BLaER1 treated with 17β-estradiol and CSF1 and Interleukin-3, amounts not matched to agents 10 nM and 100 nM (cell line): ENCODE measurements around the gene PRKCA.

Experiments used
- H3K27ac ChIP-seq, 11 experiments: shearing (Covaris generic); formaldehyde crosslinking; 2 replicates each; pipeline ENCODE4 v1.8.1; 2022
- H3K27me3 ChIP-seq, 11 experiments: shearing (Covaris generic); formaldehyde crosslinking; 2 replicates each; pipeline ENCODE4 v1.8.1; 2022
- H3K36me3 ChIP-seq, 11 experiments: shearing (Covaris generic); formaldehyde crosslinking; 2 replicates each; pipeline ENCODE4 v1.8.1; 2022
- H3K4me1 ChIP-seq, 10 experiments: shearing (Covaris generic); formaldehyde crosslinking; 2 replicates each; pipeline ENCODE4 v1.8.1; 2022
- H3K4me2 ChIP-seq, 11 experiments: shearing (Covaris generic); formaldehyde crosslinking; 2 replicates each; pipeline ENCODE4 v1.8.1; 2022
- H3K4me3 ChIP-seq, 10 experiments: shearing (Covaris generic); formaldehyde crosslinking; 2 replicates each; pipeline ENCODE4 v1.8.1; 2022
- H3K9ac ChIP-seq, 11 experiments: shearing (Covaris generic); formaldehyde crosslinking; 2 replicates each; pipeline ENCODE4 v1.8.1; 2022
- H3K9me3 ChIP-seq, 11 experiments: shearing (Covaris generic); formaldehyde crosslinking; replicated peaks in 1 of 11; 2 replicates each; pipeline ENCODE4 v1.8.1; 2022
- H4K20me1 ChIP-seq, 11 experiments: shearing (Covaris generic); formaldehyde crosslinking; 2 replicates each; pipeline ENCODE4 v1.8.1; 2022
- Cebpa-rat ChIP-seq, 11 experiments: shearing (Covaris generic); IDR thresholded peaks; 2 replicates each; pipeline ENCODE4 v1.8.1; 2022

Gene PRKCA

DNA sequence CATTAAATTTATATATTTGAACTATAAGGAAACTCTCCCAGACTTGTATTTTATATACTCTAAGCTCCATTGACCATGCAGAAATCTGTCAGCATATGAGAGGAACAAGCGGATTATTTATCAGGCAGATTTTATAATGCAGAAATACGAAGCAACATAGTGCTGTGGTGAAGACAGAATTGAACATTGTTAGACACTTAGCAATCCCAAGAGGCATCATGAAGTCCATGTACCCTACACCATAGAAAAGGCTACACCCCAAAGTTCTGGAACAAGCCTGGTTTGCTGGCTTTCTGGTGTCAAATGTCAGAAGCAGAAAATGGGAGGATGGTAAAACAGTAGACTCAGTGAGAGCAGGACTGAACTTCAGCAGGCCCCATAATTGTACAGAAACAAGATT, 241.1 kb downstream of the PRKCA start:
- no peak for TF ChIP-seq Cebpa-rat (IDR thresholded peaks at IDR 0.05)
- H3K4me3 ChIP-seq: no peak overlapping the region
- no peak overlapping the region for H3K27ac ChIP-seq
- no peak overlapping the region for H3K9ac ChIP-seq
- H3K4me2 ChIP-seq: peak overlapping the region; percentile 1 to 92 (median 81); a peak in 20 of 22 replicates
- peaks cover 0 to 21% (median 0%) of the 10 kb centered on the region in 11 experiments; a peak in 6 of 22 replicates for H3K27me3 ChIP-seq
- peaks cover 0 to 35% (median 15%) of the 10 kb centered on the region in 11 experiments; a peak in 15 of 22 replicates for H4K20me1 ChIP-seq
- H3K4me1 ChIP-seq: peaks cover 50 to 80% (median 56%) of the 10 kb centered on the region in 10 experiments
- peaks cover 19 to 34% (median 28%) of the 10 kb centered on the region in 11 experiments for H3K9me3 ChIP-seq
- peaks cover 0 to 15% (median 0%) of the 10 kb centered on the region in 11 experiments; a peak in 5 of 22 replicates for H3K36me3 ChIP-seq

DNA sequence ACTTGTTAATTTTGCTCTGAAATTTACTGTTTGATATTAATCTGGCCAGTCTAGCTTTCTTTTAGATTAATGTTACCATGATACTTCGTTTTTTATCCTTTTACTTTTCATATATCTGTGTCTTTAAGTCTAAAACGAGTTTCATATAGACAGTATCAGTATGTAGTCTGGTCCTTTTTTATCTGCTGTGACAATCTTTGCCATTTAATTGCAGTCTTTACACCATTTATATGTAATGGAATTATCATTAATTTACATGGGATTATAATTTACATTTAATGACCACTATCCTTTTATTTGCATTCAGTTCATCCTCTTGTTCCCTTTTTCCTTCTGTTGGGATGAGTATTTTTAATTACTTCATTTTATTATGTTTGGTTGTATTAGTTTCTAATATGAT, 243.5 kb downstream of the PRKCA start:
- peaks cover 39 to 78% (median 44%) of the 10 kb centered on the region in 10 experiments for H3K4me1 ChIP-seq

DNA sequence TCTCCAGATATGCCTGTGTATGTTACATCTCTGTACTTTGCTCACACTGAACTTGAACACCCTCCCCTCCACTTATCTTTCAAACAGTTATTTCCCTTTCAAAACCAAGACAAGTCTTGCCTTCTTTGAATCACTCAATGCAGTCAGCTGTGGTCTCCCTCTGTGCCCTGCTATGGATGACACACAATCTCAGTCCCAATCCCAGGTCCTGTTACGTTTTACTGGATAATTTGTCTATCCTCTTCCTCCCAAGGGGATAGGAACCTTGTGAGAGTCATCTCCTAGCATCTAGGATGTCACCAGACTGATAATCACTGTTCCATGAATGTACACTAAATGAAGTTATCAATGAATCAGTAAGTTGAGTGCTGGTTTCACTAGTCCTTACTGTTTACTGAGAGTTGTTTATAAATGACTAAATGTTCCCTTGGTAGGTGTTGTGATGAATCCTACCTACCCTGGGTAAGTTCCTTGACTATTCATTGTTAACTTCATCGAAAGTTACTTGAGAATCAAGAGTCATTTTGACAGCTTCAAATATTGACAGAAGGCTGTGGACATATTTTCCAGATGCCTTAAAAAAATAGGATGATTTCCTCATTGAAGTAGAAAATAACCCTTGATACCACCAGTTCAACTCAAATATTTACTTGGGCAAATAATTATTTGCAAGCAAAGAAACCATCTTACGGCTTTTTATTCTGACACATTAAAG, 244.9 kb downstream of the PRKCA start:
- Histone ChIP-seq H3K27ac (peak overlapping the region in 3 of 11 experiments; percentile 28 to 49 (median 31); a peak in 4 of 22 replicates), H3K36me3 (peaks cover 0 to 31% (median 4%) of the 10 kb centered on the region in 11 experiments; a peak in 7 of 22 replicates), H4K20me1 (peaks cover 0 to 6% (median 0%) of the 10 kb centered on the region in 11 experiments; a peak in 9 of 22 replicates), H3K4me2 (peak overlapping the region in 7 of 11 experiments; percentile 46 to 90 (median 63); a peak in 11 of 22 replicates), H3K9ac (peak overlapping the region in 1 of 11 experiments; percentile 13; a peak in 1 of 22 replicates), H3K4me3 (no peak overlapping the region), H3K9me3 (peaks cover 24 to 46% (median 30%) of the 10 kb centered on the region in 11 experiments), H3K4me1 (peaks cover 25 to 72% (median 30%) of the 10 kb centered on the region in 10 experiments), H3K27me3 (no peaks in the 10 kb centered on the region)
- no peak for TF ChIP-seq Cebpa-rat (IDR thresholded peaks at IDR 0.05)

More for the DNA sequence above, 243.5 kb downstream of the PRKCA start:
- Histone ChIP-seq H3K9ac (no peak overlapping the region), H4K20me1 (peaks cover 0 to 19% (median 8%) of the 10 kb centered on the region in 11 experiments; a peak in 14 of 22 replicates), H3K27me3 (peaks cover 0 to 8% (median 0%) of the 10 kb centered on the region in 11 experiments; a peak in 6 of 22 replicates), H3K4me3 (no peak overlapping the region), H3K36me3 (peaks cover 0 to 18% (median 4%) of the 10 kb centered on the region in 11 experiments; a peak in 6 of 22 replicates), H3K27ac (no peak overlapping the region), H3K4me2 (no peak overlapping the region; a peak in 1 of 22 replicates), H3K9me3 (peaks cover 24 to 34% (median 28%) of the 10 kb centered on the region in 11 experiments)
- TF ChIP-seq Cebpa-rat (IDR thresholded peaks at IDR 0.05): no peak

DNA sequence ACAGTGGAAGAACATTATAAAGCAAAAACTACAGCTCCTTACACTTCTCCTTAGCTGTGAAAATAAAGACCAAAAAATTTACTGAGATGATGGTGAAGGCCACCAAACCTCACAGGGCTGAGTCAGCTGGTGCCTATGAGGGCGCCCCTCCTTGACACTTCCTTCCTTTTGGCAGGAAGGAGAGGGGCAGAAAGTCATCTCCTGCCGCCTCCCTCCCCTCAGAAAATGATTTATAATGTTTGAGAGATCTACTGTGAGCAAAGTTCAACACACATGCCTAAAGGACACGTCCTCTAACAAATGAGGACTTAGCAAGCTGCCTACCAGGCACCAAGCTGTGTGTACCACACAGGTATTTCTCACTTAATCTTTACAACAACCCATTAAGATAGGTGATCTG, 245.7 kb downstream of the PRKCA start:
- Histone ChIP-seq H3K4me3 (no peak overlapping the region), H3K27me3 (no peaks in the 10 kb centered on the region), H3K27ac (peak overlapping the region in 3 of 11 experiments; percentile 28 to 49 (median 31); a peak in 5 of 22 replicates), H3K9ac (peak overlapping the region in 1 of 11 experiments; percentile 13; a peak in 1 of 22 replicates), H3K9me3 (peaks cover 24 to 52% (median 30%) of the 10 kb centered on the region in 11 experiments), H3K36me3 (peaks cover 0 to 39% (median 4%) of the 10 kb centered on the region in 11 experiments; a peak in 7 of 22 replicates), H3K4me1 (peaks cover 17 to 70% (median 22%) of the 10 kb centered on the region in 10 experiments), H4K20me1 (no peaks in the 10 kb centered on the region), H3K4me2 (peak overlapping the region; percentile 33 to 90 (median 61))
- no peak for TF ChIP-seq Cebpa-rat (IDR thresholded peaks at IDR 0.05)

- H3K4me2 ChIP-seq: peak overlapping the region in 9 of 11 experiments; percentile 33 to 90 (median 63); a peak in 14 of 22 replicates
- H3K27me3 ChIP-seq: no peaks in the 10 kb centered on the region
- H4K20me1 ChIP-seq: no peaks in the 10 kb centered on the region
- H3K27ac ChIP-seq: peak overlapping the region in 2 of 11 experiments; percentile 31 to 49; a peak in 4 of 22 replicates
- H3K9ac ChIP-seq: no peak overlapping the region
- no peak overlapping the region for H3K4me3 ChIP-seq
- TF ChIP-seq Cebpa-rat (IDR thresholded peaks at IDR 0.05): no peak
- H3K36me3 ChIP-seq: peaks cover 0 to 45% (median 4%) of the 10 kb centered on the region in 11 experiments; a peak in 8 of 22 replicates
- peaks cover 10 to 64% (median 16%) of the 10 kb centered on the region in 10 experiments for H3K4me1 ChIP-seq
- peaks cover 24 to 58% (median 30%) of the 10 kb centered on the region in 11 experiments for H3K9me3 ChIP-seq
These were observed 246.4 kb downstream of the PRKCA start for GRCh38 chr17:66548659-66549310.

DNA sequence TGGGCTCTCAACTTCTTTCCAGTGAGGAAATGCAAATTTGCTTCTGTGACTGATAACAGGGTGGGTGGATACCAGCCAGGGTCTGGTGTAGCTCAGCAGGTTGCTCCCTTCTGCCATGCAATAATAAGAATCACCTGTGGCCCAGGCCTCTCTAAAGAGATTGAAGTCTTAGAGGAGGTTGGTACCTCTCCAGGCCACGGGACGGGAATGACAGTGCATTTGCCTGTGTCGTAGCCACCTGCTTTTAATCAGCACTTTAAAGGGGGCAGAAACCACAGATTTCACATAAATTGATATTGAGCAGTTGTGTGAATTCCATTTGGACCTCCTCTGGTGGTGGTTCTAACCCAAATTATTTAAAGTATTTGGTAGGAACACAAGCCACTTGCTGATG, 246.9 kb downstream of the PRKCA start:
- H3K36me3 ChIP-seq: peaks cover 0 to 51% (median 4%) of the 10 kb centered on the region in 11 experiments; a peak in 8 of 22 replicates
- H3K9ac ChIP-seq: no peak overlapping the region
- no peaks in the 10 kb centered on the region for H4K20me1 ChIP-seq
- H3K4me2 ChIP-seq: peak overlapping the region in 4 of 11 experiments; percentile 63 to 90 (median 81); a peak in 6 of 22 replicates
- H3K4me1 ChIP-seq: peaks cover 7 to 61% (median 13%) of the 10 kb centered on the region in 10 experiments; a peak in 19 of 20 replicates
- no peaks in the 10 kb centered on the region for H3K27me3 ChIP-seq
- no peak for TF ChIP-seq Cebpa-rat (IDR thresholded peaks at IDR 0.05)
- no peak overlapping the region for H3K4me3 ChIP-seq
- H3K27ac ChIP-seq: no peak overlapping the region
- peaks cover 24 to 62% (median 30%) of the 10 kb centered on the region in 11 experiments for H3K9me3 ChIP-seq

- Histone ChIP-seq H3K4me3 (no peak overlapping the region), H4K20me1 (no peaks in the 10 kb centered on the region), H3K4me1 (peaks cover 7 to 61% (median 13%) of the 10 kb centered on the region in 10 experiments; a peak in 19 of 20 replicates), H3K4me2 (peak overlapping the region in 2 of 11 experiments; percentile 78 to 84; a peak in 3 of 22 replicates), H3K27me3 (no peaks in the 10 kb centered on the region), H3K27ac (no peak overlapping the region), H3K36me3 (peaks cover 0 to 52% (median 4%) of the 10 kb centered on the region in 11 experiments; a peak in 8 of 22 replicates), H3K9ac (no peak overlapping the region), H3K9me3 (peaks cover 24 to 59% (median 29%) of the 10 kb centered on the region in 11 experiments)
- TF ChIP-seq Cebpa-rat (IDR thresholded peaks at IDR 0.05): no peak
These were observed 247.4 kb downstream of the PRKCA start for GRCh38 chr17:66549731-66550207.

GRCh38 chr17:66551839-66552238, 249.4 kb downstream of the PRKCA start:
- Histone ChIP-seq H3K27ac (no peak overlapping the region), H3K27me3 (no peaks in the 10 kb centered on the region), H3K4me3 (no peak overlapping the region), H3K9me3 (peaks cover 4 to 41% (median 8%) of the 10 kb centered on the region in 11 experiments; a peak in 20 of 22 replicates), H3K4me2 (peak overlapping the region in 2 of 11 experiments; percentile 1 to 15; a peak in 2 of 22 replicates), H3K9ac (no peak overlapping the region), H3K36me3 (peaks cover 0 to 61% (median 0%) of the 10 kb centered on the region in 11 experiments; a peak in 5 of 22 replicates), H4K20me1 (peaks cover 0 to 8% (median 0%) of the 10 kb centered on the region in 11 experiments; a peak in 1 of 22 replicates), H3K4me1 (peaks cover 7 to 53% (median 13%) of the 10 kb centered on the region in 10 experiments; a peak in 19 of 20 replicates)
- TF ChIP-seq Cebpa-rat (IDR thresholded peaks at IDR 0.05): no peak
